CD4-positive, alpha-beta T cell (primary cell): Measurements from ENCODE around the gene AHCYL2. TPM values are rescaled to one million over a fixed set of nuclear protein-coding genes. Genes with fewer than 3 reads are reported as not detected.
"Not testable (repeated sequence)": the region's sequence is repeated elsewhere in the genome, so short reads cannot be mapped to it uniquely, and the experiment has no call there.

Source experiments
- ATAC-seq: fragments of 200-7000 bp; cut with Tn5 transposase; one replicate; pipeline ENCODE4 v1.10.0; 2022; ENCODE audit warnings: mild to moderate bottlenecking; ENCODE audit not compliant: poor library complexity
- CTCF ChIA-PET: fragments of 350-600 bp; sonication (Branson Sonifier 250); formaldehyde crosslinking; loops from one replicate; lab custom pipeline; 2021; ENCODE audit warnings: antibody characterized with exemption, inconsistent platforms; lab: Charles Lee
- POLR2A ChIA-PET: fragments of 350-600 bp; sonication (Branson Sonifier 250); formaldehyde crosslinking; loops from one replicate; lab custom pipeline; 2021; ENCODE audit warnings: antibody characterized with exemption, inconsistent platforms; lab: Charles Lee
- DNase-seq, 14 experiments: peaks; one replicate each; pipeline ENCODE4 v3.0.0-alpha.2; 2013 to 2020; ENCODE audit warnings: mixed read lengths in 2 of 14
- H3K27ac ChIP-seq, 2 donors: one replicate each; pipeline versions ENCODE4 v1.5.1 to v1.7.0; 2013; ENCODE audit warnings: low read length in 2 of 2, low read depth in 1 of 2, mild to moderate bottlenecking in 1 of 2
- H3K27me3 ChIP-seq, 2 experiments: 1 replicate in 1 of 2; 2 replicates in 1 of 2; pipeline versions ENCODE4 v1.6.1 to v1.7.0; 2013; ENCODE audit warnings: low read length in 2 of 2, control low read depth in 1 of 2, mild to moderate bottlenecking in 1 of 2, moderate library complexity in 1 of 2; ENCODE audit not compliant: insufficient read depth in 2 of 2, control insufficient read depth in 1 of 2
- H3K36me3 ChIP-seq: one replicate; pipeline ENCODE4 v1.6.1; 2013; ENCODE audit warnings: low read length, control low read depth; ENCODE audit not compliant: insufficient read depth
- H3K4me1 ChIP-seq: one replicate; pipeline ENCODE4 v1.6.1; 2013; ENCODE audit warnings: low read length, control low read depth; ENCODE audit not compliant: insufficient read depth
- H3K4me3 ChIP-seq: one replicate; pipeline ENCODE4 v1.5.1; 2013; ENCODE audit warnings: mild to moderate bottlenecking, low read length, moderate library complexity
- H3K9me3 ChIP-seq, 2 experiments: 1 replicate in 1 of 2; 2 replicates in 1 of 2; pipeline versions ENCODE4 v1.6.1 to v1.7.0; 2013; ENCODE audit warnings: low read length in 2 of 2, mild to moderate bottlenecking in 2 of 2, control low read depth in 1 of 2, moderate library complexity in 1 of 2; ENCODE audit not compliant: control insufficient read depth in 1 of 2, insufficient read depth in 1 of 2
- H3K27ac Mint-ChIP-seq: one replicate; pipeline ENCODE4 v1.8.0; 2020; ENCODE audit warnings: mixed read lengths
- H3K27me3 Mint-ChIP-seq: one replicate; pipeline ENCODE4 v1.8.0; 2021; ENCODE audit warnings: mixed read lengths
- H3K36me3 Mint-ChIP-seq: one replicate; pipeline ENCODE4 v1.8.0; 2021; ENCODE audit warnings: low read depth, mixed read lengths
- H3K4me1 Mint-ChIP-seq: one replicate; pipeline ENCODE4 v1.8.0; 2021; ENCODE audit warnings: low read depth, mixed read lengths
- H3K4me3 Mint-ChIP-seq: one replicate; pipeline ENCODE4 v1.8.0; 2020; ENCODE audit warnings: mild to moderate bottlenecking, mixed read lengths
- H3K9me3 Mint-ChIP-seq: one replicate; pipeline ENCODE4 v1.8.0; 2020; ENCODE audit warnings: mixed read lengths
- intact Hi-C, 2 experiments: fragments of 100-400 bp; cut with DNase I in 1 of 2; cut with micrococcal nuclease in 1 of 2; formaldehyde crosslinking; loops; one replicate each; pipeline versions ENCODE4 v1.15.1 to v1.9.0; 2023 to 2025; cut with DNase I, micrococcal nuclease
- total RNA-seq, 174 experiments: library from RNA in 2 of 174; stranded (reverse) in 2 of 174; gene quantifications; one replicate each; pipeline ENCODE4 v1.2.3 and lab custom pipeline; 2021 to 2026
- TF ChIP-seq, protein P1 (sequence below): fragments of 200-600 bp; IDR thresholded peaks from one replicate; pipeline ENCODE4 v1.8.0; 2022; ENCODE audit warnings: antibody characterized with exemption, mild to moderate bottlenecking

AHCYL2 gene
- total RNA-seq, 2 experiments from 2014 or later, result 5.8 to 6.0 TPM

DNA sequence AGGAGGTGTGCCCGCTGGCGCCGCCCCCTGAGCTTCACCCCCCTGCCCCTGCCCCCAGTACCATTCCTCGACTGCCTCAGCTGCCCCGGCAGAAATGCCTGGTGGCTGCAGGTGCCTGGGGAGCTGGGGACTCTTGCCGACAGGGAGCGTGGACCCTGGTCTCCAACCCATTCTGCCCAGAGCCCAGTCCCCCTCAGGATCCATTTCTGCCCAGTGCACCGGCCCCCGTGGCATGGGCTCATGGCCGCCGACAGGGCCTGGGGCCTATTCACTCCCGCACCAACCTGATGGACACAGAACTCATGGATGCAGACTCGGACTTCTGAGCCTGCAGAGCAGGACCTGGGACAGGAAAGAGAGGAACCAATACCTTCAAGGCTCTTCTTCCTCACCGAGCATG lies 12.7 kb upstream of the AHCYL2 start:
- Mint-ChIP-seq H3K27me3 (no peaks in the 10 kb centered on the region), H3K4me3 (no peak overlapping the region), H3K4me1 (no peaks in the 10 kb centered on the region), H3K9me3 (no peaks in the 10 kb centered on the region), H3K36me3 (no peaks in the 10 kb centered on the region), H3K27ac (no peak overlapping the region)
- DNase-seq (no peak), ATAC-seq (no peak)
- POLR2A ChIA-PET, result no interaction called here
- H3K27ac ChIP-seq, result no peak overlapping the region
- H3K9me3 ChIP-seq, result peaks cover 0 to 10% of the 10 kb centered on the region in 2 experiments
- TF ChIP-seq, protein P1, sequence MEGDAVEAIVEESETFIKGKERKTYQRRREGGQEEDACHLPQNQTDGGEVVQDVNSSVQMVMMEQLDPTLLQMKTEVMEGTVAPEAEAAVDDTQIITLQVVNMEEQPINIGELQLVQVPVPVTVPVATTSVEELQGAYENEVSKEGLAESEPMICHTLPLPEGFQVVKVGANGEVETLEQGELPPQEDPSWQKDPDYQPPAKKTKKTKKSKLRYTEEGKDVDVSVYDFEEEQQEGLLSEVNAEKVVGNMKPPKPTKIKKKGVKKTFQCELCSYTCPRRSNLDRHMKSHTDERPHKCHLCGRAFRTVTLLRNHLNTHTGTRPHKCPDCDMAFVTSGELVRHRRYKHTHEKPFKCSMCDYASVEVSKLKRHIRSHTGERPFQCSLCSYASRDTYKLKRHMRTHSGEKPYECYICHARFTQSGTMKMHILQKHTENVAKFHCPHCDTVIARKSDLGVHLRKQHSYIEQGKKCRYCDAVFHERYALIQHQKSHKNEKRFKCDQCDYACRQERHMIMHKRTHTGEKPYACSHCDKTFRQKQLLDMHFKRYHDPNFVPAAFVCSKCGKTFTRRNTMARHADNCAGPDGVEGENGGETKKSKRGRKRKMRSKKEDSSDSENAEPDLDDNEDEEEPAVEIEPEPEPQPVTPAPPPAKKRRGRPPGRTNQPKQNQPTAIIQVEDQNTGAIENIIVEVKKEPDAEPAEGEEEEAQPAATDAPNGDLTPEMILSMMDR, result no peak
- H3K4me3 ChIP-seq, result no peak overlapping the region
- H3K4me1 ChIP-seq, result peaks cover 4% of the 10 kb centered on the region
- no peaks in the 10 kb centered on the region for H3K36me3 ChIP-seq
- intact Hi-C loops, result loop anchor here in 1 of 2 experiments (5.0 kb wide), 1 partner anchor 310 kb away; no protein-coding TSS in a partner anchor
- CTCF ChIA-PET, result no interaction called here
- H3K27me3 ChIP-seq, result no peaks in the 10 kb centered on the region

DNA sequence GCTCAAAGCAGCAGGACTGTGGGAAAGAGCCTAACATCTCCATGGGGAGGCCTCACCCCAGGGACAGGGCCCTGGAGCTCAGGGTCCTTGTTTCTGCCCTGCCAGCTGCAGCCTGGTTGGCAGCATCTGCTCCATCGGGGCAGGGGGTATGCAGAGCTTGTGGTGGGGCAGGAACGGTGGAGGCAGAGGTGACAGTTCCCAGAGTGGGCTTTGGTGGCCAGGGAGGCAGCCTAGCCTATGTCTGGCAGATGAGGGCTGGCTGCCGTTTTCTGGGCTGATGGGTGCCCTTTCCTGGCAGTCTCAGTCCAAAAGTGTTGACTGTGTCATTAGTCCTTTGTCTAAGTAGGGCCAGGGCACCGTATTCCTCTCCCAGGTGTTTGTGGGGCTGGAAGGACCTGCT lies 12.2 kb upstream of the AHCYL2 start:
- POLR2A ChIA-PET, result no interaction called here
- DNase-seq, result no peak
- Mint-ChIP-seq H3K4me3 (no peak overlapping the region), H3K27me3 (no peaks in the 10 kb centered on the region), H3K4me1 (no peaks in the 10 kb centered on the region), H3K9me3 (no peaks in the 10 kb centered on the region), H3K36me3 (no peaks in the 10 kb centered on the region), H3K27ac (no peak overlapping the region)
- H3K27ac ChIP-seq, result no peak overlapping the region
- CTCF ChIA-PET, result no interaction called here
- peaks cover 4% of the 10 kb centered on the region for H3K4me1 ChIP-seq
- ATAC-seq, result no peak
- peaks cover 0 to 10% of the 10 kb centered on the region in 2 experiments for H3K9me3 ChIP-seq
- intact Hi-C loops, result loop anchor here in 1 of 2 experiments (5.0 kb wide), 1 partner anchor 310 kb away; no protein-coding TSS in a partner anchor
- H3K4me3 ChIP-seq, result no peak overlapping the region
- H3K36me3 ChIP-seq, result no peaks in the 10 kb centered on the region
- H3K27me3 ChIP-seq, result no peaks in the 10 kb centered on the region
- TF ChIP-seq, protein P1, result no peak

DNA sequence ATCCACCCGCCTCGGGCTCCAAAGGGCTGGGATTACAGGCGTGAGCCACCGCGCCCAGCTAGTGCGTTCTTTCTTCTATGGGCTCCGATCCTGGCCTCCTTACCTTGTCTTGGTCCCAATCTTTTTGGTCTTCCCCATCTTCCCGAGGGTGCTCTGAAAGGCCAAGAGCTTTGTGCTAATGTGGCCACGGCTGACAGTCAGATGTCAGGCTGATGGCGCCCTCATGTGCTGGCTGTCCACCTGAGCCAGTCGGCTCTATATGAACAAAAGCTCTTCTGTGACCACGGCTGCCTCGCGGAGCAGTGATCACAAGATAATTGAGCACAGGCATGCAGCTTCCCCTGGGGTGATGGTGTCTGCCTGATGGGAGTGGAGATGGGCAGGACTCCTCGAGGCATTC lies 11.0 kb upstream of the AHCYL2 start:
- DNase-seq, result no peak
- Histone ChIP-seq H3K27me3 (no peaks in the 10 kb centered on the region), H3K36me3 (no peaks in the 10 kb centered on the region), H3K27ac (no peak overlapping the region), H3K4me1 (peaks cover 11% of the 10 kb centered on the region), H3K4me3 (no peak overlapping the region), H3K9me3 (peaks cover 0 to 10% of the 10 kb centered on the region in 2 experiments)
- H3K36me3 Mint-ChIP-seq, result no peaks in the 10 kb centered on the region
- H3K9me3 Mint-ChIP-seq, result no peaks in the 10 kb centered on the region
- H3K27me3 Mint-ChIP-seq, result no peaks in the 10 kb centered on the region
- no peak for ATAC-seq
- peaks cover 4% of the 10 kb centered on the region for H3K4me1 Mint-ChIP-seq
- intact Hi-C loops, result loop anchor here in 1 of 2 experiments (5.0 kb wide), 1 partner anchor 312 kb away; no protein-coding TSS in a partner anchor
- TF ChIP-seq, protein P1, result no peak
- no peak overlapping the region for H3K27ac Mint-ChIP-seq
- ChIA-PET POLR2A (no interaction called here), CTCF (interaction anchor here (1.6 kb wide), 1 partner anchor 50 kb away, joined by 4 read pairs; no protein-coding TSS in a partner anchor)
- no peak overlapping the region for H3K4me3 Mint-ChIP-seq

DNA sequence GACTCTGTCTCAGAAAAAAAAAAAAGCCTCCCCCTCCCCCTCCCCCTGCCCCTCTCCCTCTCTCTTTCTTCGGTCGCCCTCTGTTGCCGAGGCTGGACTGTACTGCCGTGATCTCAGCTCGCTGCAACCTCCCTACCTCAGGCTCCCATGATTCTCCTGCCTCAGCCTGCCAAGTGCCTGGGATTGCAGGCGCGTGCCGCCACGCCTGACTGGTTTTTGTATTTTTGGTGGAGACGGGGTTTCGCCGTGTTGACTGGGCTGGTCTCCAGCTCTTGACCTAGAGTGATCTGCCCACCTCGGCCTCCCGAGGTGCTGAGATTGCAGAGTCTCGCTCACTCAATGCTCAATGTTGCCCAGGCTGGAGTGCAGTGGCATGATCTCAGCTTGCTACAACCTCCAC lies 9.1 kb upstream of the AHCYL2 start:
- H3K4me3 ChIP-seq, H3K36me3 ChIP-seq, POLR2A ChIA-PET, ATAC-seq, H3K9me3 Mint-ChIP-seq, H3K27me3 Mint-ChIP-seq, DNase-seq, CTCF ChIA-PET, H3K27ac Mint-ChIP-seq, H3K4me1 ChIP-seq, H3K4me3 Mint-ChIP-seq, H3K36me3 Mint-ChIP-seq, H3K4me1 Mint-ChIP-seq, H3K27me3 ChIP-seq, H3K27ac ChIP-seq: not testable (repeated sequence)
- H3K9me3 ChIP-seq, result peaks cover 0 to 10% of the 10 kb centered on the region in 2 experiments
- intact Hi-C loops, result loop anchor here in 1 of 2 experiments (5.0 kb wide), 1 partner anchor 612 kb away; no protein-coding TSS in a partner anchor

DNA sequence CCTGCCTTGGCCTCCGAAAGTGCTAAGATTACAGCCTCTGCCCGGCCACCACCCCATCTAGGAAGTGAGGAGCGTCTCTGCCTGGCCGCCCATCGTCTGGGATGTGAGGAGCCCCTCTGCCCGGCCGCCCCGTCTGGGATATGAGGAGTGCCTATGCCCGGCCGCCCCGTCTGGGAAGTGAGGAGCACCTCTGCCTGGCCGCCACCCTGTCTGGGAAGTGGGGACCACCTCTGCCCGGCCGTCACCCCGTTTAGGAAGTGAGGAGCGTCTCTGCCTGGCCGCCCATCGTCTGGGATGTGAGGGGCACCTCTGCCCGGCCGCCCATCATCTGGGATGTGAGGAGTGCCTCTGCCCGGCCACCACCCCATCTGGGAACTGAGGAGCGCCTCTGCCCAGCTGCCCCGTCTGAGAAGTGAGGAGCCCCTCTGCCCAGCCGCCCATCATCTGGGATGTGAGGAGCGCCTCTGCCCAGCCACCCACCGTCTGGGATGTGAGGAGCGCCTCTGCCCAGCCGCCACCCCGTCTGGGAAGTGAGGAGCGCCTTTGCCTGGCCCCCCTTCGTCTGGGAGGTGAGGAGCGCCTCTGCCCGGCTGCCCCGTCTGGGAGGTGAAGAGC lies 8.6 kb upstream of the AHCYL2 start:
- H3K27ac ChIP-seq, H3K4me3 Mint-ChIP-seq, POLR2A ChIA-PET, CTCF ChIA-PET, H3K9me3 Mint-ChIP-seq, ATAC-seq, H3K4me1 Mint-ChIP-seq, H3K4me3 ChIP-seq, H3K27me3 ChIP-seq, H3K36me3 Mint-ChIP-seq, H3K27me3 Mint-ChIP-seq, H3K4me1 ChIP-seq, H3K36me3 ChIP-seq, H3K27ac Mint-ChIP-seq, DNase-seq: not testable (repeated sequence)
- H3K9me3 ChIP-seq, result peaks cover 0 to 10% of the 10 kb centered on the region in 2 experiments
- intact Hi-C loops, result loop anchor here in 1 of 2 experiments (5.0 kb wide), 1 partner anchor 611 kb away; no protein-coding TSS in a partner anchor
